ENCODE data around the gene TMEM234.
A peak's percentile ranks its signal among the peaks of the same experiment; 100 is the strongest.

TMEM234 gene

GRCh38 chr1:32239790-32240139, 17.6 kb upstream of the TMEM234 start:
- no peak for DNase-seq (ENCODE audit: low read depth)

- no peak for DNase-seq (ENCODE audit: low read depth)
Observed at GRCh38 chr1:32239337-32239736, 17.2 kb upstream of the TMEM234 start.

- no peak for DNase-seq (ENCODE audit: low read depth)
Observed at GRCh38 chr1:32234792-32235191, 12.6 kb upstream of the TMEM234 start.

- no peak for DNase-seq (ENCODE audit: low read depth)
Observed at GRCh38 chr1:32232558-32233304, 10.6 kb upstream of the TMEM234 start.

GRCh38 chr1:32231843-32232432, 9.8 kb upstream of the TMEM234 start:
- no peak for DNase-seq (ENCODE audit: low read depth)

GRCh38 chr1:32228771-32229170, 6.6 kb upstream of the TMEM234 start:
- no peak for DNase-seq (ENCODE audit: low read depth)

GRCh38 chr1:32224285-32224684, 2.1 kb upstream of the TMEM234 start:
- DNase-seq (ENCODE audit: low read depth) = no peak

GRCh38 chr1:32223683-32224082, 1.5 kb upstream of the TMEM234 start:
- no peak for DNase-seq (ENCODE audit: low read depth)

GRCh38 chr1:32221581-32221979, 573 bp downstream of the TMEM234 start:
- DNase-seq (ENCODE audit: low read depth) = no peak

- no peak for DNase-seq (ENCODE audit: low read depth)
Observed at GRCh38 chr1:32220746-32221580, 1.2 kb downstream of the TMEM234 start.

GRCh38 chr1:32219022-32219421, 3.1 kb downstream of the TMEM234 start:
- no peak for DNase-seq (ENCODE audit: low read depth)

GRCh38 chr1:32216566-32216965, 5.6 kb downstream of the TMEM234 start:
- no peak for DNase-seq (ENCODE audit: low read depth)

- DNase-seq (ENCODE audit: low read depth) = peak; percentile 48
Observed at GRCh38 chr1:32215629-32216480, 6.3 kb downstream of the TMEM234 start.

- DNase-seq (ENCODE audit: low read depth) = no peak
Observed at GRCh38 chr1:32208891-32209328, 13.2 kb downstream of the TMEM234 start, which contains the start of gene DCDC2B. Gene DCDC2B, plus strand, starts transcription at chr1:32209089. Its CDS starts 5 bp downstream, at chr1:32209094.

GRCh38 chr1:32208469-32208868, 13.7 kb downstream of the TMEM234 start:
- no peak for DNase-seq (ENCODE audit: low read depth)

- DNase-seq (ENCODE audit: low read depth) = peak; percentile 80
Observed at GRCh38 chr1:32205401-32206370, 16.5 kb downstream of the TMEM234 start, which contains the start of gene IQCC. Gene IQCC, plus strand, starts transcription at chr1:32205671. Its CDS starts 11 bp downstream, at chr1:32205682.

- no peak for DNase-seq (ENCODE audit: low read depth)
Observed at GRCh38 chr1:32204943-32205361, 17.2 kb downstream of the TMEM234 start.

- peak; percentile 69 for DNase-seq (ENCODE audit: low read depth)
Observed at GRCh38 chr1:32201011-32201855, 20.9 kb downstream of the TMEM234 start.

GRCh38 chr1:32200226-32201010, 21.7 kb downstream of the TMEM234 start, which contains the start of gene CCDC28B:
Gene CCDC28B, plus strand, starts transcription at chr1:32200595. Its CDS starts 1,341 bp downstream, at chr1:32201936.
- DNase-seq (ENCODE audit: low read depth) = peak; percentile 30

All from activated T-cell treated with anti-CD3 and anti-CD28 coated beads for 24 hours (primary cell).